GM18861 (cell line): ENCODE data around the gene NUP210L.
"Not testable (repeated sequence)": the region's sequence is repeated elsewhere in the genome, so short reads cannot be mapped to it uniquely, and the experiment has no call there.

Experiments
- ATAC-seq: cut with Tn5 transposase; IDR thresholded peaks from one replicate; pipeline ENCODE4 v1.9.1; 2021; ENCODE audit not compliant: unreplicated experiment

Gene NUP210L

DNA sequence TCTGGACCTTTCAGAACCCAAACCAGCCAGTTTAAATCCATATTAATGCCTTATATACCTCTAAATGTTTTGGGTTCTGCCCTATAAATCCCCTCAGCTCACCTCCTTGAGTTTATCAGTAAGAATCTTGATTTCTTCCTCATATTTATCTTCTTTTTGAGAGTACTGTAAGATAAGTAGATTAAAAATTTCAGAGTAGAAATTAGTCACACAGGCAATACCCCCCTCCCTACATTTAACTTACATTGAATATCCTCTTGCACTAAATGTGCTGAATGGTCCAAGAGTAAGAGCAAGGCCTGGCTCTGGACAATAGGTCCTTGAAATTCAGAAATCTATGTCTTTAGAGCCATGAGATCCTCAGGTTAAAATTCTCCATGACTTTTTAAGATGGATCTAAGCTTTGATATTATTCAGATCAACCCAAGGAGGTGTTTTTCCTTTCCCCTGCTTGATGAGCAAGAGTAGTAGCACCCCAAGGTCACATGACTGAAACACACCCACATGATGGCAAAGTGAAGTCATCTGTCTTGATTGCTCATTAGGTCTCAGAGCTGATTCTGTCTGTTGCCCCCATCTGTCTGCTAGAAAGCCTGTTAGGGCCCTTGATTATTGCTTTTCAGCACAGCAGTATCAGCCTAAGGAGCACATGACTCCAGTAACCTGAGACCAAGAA is 15.8 kb upstream of the NUP210L start:
- ATAC-seq = no peak

DNA sequence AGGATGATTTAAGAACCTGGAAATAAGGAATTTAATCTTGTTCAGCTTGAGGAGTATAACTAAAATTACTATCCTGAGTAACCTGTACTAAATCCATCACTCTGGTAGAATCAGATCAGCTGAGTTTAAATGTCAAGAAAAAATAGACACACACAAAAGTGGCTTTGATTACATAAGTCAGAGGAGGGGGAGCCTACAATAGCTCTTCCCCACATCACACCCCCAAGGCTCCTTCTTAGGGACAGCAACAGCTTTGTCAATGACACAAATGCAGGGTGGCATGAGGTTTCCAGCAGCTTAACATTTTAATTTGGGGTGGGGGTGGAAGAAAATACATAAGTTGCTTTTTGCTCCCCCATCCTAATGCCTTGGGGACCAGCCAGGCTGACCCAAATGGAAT is 12.6 kb upstream of the NUP210L start:
- no peak for ATAC-seq

DNA sequence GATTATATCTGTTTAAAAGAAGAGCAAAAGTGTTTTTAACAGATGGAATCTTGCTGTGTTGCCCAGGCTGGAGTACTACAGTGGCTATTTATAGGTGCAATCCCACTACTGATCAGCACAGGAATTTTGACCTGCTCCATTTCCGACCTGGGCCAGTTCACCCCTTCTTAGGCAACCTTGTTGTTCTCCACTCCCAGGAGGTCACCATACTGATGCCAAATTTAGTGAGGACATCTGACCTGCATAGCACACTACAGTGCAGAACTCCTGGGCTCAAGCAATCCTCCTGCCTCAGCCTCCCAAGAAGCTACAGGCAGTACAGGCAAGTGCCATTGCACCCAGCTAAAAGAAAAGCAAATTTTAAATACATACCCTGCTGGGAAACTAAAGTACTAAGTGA is 11.3 kb upstream of the NUP210L start:
- ATAC-seq = no peak

DNA sequence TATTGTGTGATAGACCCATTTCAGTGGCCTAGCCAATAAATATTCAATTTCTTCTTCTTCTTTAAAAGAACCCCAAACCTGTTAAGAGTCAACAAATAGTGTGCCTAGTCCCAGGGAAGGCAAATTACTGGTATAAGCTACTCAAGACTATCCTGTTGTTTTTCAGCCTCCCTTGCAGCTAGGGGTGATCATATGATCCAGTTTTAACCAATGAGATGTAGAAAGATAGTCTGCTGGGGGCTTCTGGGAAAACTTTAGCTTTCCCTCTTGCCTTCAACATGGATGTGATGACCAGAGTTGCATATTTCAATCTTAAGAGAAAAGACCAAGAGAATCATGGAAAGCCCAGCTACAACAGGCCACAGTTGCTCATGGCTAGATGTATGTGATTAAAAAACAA is 4.7 kb upstream of the NUP210L start:
- no peak for ATAC-seq

DNA sequence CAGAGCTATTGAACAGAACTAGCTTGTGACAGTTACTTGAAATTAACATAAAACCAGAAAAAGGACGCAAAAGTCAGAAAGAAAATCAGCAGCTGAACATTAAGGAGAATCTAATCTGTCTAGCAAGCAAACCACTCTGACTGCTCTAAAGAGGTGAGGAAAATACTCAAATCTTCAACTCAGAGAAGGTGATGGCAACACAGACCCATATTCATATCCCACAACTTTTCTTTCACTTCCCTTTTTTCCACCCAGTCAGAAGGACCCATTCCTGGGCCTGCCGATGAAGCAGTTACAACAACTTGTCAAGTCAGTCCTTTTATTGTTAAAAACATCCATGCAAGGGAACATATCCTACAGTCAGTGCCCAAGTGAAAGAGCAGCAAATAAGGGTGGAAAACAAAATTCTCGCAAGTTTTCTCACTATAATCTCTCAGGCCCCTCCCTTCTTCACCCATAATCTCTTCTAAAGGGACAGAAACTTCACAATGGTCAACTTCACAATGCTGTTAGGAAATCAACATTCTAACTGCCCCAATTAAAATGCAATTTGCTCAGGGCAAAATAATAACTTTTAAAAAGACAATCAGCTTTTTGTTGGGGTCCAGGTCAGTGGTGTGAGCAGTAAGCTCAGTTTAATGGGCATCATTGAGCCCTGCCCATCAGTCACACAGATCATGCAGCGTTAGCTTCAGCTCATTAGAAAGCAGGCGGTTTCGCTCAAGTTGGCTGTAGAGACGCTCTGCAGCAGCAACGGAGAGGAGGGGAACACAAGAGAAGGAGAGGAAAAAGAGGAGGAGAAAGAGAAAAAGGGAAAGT is 3.6 kb upstream of the NUP210L start:
- no peak for ATAC-seq

DNA sequence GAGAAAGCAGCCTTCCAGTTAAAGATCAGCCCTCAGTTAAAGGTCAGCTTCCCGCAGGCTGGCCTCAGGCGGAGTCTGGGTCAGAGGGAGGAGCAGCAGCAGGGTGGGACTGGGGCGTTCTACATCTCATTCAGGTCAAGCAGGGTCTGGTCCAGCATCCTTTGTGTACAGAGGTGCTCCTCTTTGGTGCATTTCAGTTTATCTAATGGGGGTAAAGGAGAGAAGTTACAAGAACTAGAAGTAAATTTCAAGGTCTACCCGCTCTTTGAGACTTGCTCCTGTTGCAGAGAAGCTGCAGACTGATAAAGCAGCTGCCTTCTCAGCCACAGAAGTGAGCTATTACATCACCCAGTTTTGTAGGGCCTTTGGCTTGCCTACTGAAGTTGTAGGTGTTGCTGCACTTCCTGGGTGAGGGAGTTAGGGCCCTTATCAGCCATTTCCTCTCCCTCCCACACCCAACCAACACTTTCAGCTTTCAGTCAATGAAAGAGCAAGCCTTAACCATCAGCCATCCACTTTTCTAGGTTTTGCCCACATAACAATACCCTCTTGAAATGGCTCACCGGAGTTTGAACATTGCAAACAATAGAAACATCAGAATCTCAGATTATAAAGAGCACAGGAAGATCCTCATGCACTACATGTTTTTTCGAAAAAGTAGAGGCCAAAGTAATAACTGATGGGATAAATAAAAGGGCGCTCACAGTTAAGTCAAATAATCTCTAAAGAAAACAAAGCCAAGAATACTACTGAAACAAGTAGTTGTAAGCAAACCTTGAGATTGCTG is 2.8 kb upstream of the NUP210L start:
- no peak for ATAC-seq

DNA sequence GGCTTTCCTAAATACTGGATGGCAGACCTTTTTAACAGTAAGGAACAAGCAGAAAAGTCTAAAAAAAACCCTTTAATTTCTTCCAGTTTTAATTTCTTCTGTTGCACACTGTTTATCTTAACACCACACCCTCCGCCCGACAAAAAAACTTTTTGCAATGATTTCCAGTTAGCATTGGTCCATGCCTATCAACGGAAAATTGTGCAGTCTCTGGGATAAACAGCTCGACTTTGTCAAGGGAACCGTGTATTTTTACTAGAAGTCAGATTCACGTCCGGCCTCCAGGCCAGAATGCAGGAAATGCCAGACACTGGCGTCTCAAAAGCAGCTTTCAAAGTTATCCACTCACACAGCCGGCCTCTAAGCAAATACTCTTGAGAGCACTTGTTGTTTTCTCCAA is 378 bp upstream of the NUP210L start:
- no peak for ATAC-seq

DNA sequence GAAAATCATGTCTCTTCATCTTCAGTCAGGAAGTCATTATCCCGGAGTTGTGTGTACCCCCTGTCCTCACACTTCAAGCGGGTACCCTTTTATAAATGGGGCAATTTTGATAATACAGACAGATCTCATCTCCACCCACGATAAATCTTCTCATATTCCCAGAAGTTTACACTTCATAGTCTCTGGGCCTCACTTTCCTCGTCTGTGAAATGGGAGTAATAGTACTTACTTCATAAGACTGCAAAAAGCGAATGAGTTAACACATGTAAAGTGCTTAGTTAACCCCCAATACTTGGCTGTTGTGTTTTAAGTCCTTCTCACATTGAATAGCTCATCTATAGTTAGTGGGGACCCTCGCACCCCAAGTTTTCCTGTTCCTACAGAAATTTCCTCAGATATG is 820 bp downstream of the NUP210L start:
- ATAC-seq = no peak

DNA sequence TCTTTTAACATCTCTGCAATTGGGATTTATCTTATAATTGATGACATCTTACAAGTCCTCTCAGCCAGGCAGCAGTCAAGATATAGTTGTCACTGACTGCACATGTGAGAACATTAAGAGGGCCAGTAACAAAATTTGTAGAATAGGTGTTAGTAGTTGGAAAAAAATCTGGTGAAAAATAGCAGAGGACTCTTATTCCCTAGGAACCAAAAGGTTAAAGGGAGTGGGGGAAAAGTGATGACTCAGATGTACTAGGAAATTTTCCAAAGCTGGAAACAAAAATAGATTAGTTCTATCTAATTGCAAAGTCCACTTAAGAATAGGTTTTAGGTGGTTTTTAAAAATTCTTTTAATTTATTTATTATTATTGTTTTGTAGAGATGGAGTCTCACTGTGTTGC is 3.6 kb downstream of the NUP210L start:
- no peak for ATAC-seq

DNA sequence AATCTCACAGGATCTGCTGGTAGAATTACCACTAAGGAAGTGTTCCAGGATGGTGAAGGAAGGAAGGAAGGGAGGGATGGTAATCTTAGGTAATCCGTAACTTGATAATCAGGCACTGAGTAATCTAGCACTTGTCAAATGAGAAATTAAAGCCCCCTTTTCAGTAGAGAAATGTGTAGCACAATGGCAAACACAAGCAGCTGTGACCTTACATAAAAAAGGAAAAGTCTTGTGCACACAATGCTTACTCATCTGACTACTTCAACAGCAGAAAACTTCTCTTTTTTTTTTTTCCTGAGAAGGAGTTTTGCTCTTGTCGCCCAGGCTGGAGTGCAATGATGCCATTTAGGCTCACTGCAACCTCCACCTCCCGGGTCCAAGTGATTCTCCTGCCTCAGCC is 6.1 kb downstream of the NUP210L start:
- no peak for ATAC-seq

DNA sequence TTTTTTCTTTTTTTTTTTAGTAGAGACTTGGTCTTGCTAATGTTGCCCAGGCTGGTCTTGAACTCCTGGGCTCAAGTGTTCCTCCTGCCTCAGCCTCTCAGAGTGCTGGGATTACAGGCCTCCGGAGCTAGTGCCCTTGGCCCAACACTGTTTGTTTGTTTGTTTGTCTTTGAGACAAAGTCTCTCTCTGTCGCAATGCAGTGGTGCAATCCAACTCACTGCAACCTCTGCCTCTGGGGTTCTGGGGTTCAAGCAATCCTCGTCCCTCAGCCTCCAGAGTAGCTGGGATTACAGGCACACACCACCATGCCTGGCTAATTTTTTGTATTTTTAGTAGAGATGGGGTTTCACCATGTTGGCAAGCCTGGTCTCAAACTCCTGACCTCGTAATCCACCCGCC is 7.4 kb downstream of the NUP210L start:
- not testable (repeated sequence) for ATAC-seq

DNA sequence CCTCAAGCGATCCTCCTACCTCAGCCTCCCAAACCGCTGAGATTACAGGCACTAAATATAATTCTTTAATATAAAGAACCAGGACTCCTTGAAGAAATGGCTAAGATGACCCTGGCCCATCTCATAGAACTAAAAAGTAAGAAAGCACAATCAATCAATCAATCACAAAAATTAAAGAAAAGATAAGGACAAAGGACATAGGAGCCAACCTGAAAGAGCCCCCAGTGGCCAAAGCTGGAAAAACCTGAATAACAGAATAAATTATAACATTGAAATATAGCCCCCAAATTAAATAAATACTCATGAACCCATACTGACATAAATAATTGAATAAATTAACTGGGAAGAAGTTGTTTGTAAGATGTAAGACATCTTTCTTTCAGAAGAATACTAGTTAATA is 8.9 kb downstream of the NUP210L start:
- ATAC-seq = no peak

DNA sequence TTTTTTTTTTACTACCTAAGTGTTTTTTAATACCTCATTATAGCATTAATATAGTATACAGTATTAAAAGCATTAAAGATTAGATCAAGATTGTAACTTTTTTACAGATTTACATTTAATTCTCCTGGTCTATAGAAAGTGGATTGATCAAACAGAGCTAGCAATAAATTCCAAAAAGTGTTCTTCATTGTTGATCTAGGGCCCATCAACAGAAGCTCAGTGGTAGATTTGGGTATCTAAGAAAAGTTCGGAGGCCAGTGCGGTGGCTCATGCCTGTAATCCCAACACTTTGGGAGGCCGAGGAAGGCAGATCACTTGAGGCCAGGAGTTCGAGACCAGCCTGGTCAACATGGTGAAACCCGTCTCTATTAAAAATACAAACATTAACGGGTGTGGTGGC is 12.5 kb downstream of the NUP210L start:
- ATAC-seq = no peak

DNA sequence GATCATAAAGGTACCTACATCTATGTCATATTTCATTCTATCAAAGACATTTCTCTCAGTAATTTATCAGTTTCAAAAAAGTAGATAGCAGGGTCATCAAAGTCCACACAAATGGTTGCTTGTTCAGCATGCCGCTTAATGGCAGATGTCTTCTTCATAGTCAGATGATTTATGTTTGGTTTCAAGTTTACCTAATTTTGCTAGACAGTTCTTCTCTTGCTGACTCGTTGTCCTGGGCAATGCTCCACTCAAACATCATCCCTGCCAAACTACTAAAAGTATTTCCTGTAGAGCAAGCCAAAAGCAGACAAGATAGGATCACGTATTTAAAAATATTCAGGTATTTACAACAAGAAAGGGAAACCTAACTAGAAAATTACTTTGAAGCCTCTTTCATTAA is 13.6 kb downstream of the NUP210L start:
- ATAC-seq = no peak

DNA sequence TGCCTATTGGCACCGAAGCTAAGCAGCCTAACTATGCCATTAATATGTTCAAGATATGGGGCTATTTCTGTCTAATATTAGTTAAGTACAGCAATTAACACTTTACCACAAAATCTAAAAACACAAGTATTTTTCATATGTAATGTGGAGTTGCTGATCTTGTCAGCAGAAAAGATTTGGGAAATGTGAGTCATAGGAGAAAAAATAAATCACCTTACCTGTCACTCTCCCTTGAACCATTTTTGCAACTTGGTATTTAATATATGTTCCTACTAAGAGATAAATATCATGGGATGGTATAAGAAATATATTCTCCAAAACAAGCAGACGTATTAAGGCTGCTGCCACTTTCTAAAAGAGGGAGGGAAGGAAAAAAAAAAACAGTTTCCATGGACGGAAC is 17.0 kb downstream of the NUP210L start:
- ATAC-seq = no peak

DNA sequence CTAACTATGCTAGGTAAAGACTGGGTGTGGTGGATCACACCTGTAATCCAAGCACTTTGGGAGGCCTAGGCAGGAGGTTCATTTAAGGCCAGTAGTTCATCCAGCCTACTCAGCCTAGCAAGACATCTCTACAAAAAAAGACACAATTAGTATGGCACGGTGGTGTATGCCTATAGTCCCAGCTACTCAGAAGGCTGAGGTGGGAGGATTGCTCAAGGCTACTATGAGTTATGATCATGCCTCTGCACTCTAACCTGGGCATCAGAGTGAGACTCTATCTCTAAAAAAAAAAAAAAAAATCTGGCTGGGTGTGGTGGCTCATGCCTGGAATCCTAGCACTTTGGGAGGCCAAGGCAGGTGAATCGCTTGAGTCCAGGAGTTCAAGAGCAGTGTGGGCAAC is 21.6 kb downstream of the NUP210L start:
- ATAC-seq = no peak

DNA sequence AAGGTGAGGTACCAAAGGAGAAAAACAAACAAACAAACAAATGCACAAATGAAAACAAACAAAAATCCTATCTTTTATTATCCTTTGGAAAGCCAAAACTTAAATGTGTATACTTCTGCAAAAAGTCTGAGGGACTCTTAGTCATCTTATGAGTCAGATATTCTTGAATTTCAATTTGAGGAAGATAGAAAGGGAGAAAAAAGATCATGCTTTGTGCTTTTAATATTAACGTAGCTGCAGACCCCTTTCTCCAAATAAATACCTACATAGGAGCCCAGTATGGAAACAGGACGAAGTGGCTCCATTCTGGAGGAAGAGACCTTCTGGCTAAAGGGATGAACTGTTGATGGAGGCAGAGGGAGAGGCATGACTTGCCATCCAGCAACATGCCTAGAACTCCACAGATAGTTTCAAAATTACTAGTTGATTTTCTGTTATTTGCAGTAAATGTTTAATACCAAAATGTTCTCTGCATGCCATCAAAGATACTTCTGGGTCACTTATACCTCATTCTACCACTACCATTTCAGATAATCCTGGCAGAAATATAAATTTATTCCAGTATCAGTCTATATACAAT is 25.4 kb downstream of the NUP210L start:
- ATAC-seq = no peak

DNA sequence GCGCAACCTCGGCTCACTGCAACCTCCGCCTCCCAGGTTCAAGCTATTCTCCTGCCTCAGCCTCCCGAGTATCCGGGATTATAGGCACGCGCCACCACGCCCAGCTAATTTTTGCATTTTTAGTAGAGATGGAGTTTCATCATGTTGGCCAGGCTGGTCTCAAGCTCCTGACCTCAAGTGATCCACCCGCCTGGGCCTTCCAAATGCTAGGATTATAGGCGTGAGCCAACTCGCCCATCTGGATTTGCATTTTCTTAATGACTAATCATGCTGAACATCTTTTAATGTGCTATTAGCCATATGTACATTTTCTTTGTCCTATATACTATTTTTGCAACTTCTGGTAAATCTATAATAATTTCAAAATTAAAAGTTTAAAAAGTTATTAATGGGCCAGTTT is 31.7 kb downstream of the NUP210L start:
- not testable (repeated sequence) for ATAC-seq

DNA sequence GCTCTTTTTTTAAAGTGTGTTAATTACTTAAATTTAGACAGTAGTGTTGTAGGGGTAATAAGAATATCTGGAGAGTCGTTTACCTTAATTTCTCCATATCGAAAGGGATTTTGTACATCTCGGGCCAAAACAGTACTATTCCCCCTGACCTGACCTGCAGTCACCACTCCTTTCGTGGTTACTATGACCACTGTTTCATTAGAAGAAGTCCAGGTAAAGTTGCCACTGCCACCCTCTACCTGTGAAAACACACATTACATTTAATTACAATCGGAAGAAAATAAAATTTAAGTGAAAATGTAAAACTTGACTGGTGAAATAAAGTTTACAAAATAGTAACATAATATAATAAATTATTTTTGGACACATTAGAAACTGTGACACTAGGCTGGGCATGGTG is 37.2 kb downstream of the NUP210L start:
- no peak for ATAC-seq

DNA sequence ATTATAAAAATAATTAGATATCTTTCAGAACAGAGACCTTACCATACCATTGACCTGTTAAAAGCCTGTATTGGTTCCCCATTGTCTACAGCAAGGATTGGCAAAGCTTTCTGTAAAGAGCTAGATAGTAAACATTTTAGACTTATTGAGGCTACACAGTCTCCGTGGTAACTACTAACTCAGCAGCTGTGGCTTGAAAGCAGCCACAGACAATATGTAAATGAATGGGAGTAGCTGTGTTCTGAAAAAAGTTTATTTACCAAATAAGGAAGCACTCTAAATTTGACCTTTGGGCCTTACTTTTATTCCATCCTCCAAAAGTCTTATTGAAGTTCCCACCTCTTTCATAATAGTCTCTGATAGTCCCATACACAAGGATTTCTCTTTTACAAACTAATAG is 39.7 kb downstream of the NUP210L start:
- no peak for ATAC-seq

DNA sequence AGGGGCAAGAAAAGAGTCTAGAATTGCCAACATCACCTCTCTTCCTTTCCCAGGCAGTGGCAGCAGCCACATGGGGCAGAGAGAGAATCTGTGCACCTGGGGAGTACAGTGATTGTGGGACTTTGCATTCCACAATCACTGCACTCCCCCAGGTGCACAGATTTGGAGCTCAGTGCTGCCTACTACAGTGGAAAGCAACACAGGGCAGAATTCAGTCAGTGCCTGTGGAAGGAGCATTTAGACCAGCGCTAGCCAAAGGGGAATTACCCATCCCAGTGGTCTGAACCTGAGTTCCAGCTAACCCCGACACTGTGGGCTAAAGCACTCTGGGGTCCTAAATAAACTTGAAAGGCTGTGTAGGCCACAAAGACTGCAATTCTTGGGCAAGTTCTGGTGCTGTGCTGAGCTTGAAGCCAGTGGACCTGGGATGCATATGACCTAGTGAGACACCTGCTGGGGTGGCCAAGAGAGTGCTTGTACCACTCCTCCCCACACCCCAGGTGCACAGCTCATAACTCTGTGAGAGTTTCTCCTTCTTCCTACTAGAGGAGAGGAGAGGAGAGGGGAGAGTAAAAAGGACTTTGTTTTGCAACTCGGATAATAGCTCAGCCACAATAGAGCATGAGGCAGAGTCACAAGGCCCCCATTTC is 50.3 kb downstream of the NUP210L start:
- ATAC-seq = no peak
